Gastroesophageal sphincter (tissue), 3 donors: Measurements from ENCODE around the gene RBM33.

Experiments used
- POLR2AphosphoS5 ChIP-seq: sonication (generic); formaldehyde crosslinking; IDR thresholded peaks from one replicate; pipeline ENCODE4 v1.6.1; 2017; ENCODE audit warnings: antibody characterized with exemption
- TF ChIP-seq, protein P1 (sequence below), 4 experiments: fragments of 200-600 bp in 2 of 4; fragments of 450-650 bp in 2 of 4; sonication (generic) in 1 of 4; IDR thresholded peaks; one replicate each; pipeline ENCODE4 v1.5.1; 2017 to 2019; ENCODE audit warnings: antibody characterized with exemption in 4 of 4, mild to moderate bottlenecking in 2 of 4, moderate library complexity in 2 of 4

DNA sequence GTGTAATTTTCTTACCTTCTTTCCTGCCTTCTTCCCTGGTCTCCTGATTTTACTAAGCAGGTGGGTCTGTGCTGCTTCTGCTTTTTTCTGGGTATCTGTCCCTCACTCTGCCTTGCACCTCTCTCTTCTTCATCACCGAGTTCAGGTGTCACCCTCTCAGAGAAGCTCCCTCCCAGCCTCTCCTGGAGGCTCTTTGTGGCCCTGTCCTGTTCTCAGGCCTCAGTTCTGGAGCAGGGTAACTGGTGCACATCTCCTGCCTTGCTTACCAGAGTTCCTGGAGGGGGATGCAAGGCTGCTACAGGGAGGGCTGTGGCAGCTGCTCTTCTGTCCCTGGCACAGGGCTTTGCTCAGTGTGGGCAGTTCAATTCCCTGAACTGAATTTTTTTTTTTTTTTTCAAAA is 66.1 kb downstream of the RBM33 start:
- TF ChIP-seq, protein P1, sequence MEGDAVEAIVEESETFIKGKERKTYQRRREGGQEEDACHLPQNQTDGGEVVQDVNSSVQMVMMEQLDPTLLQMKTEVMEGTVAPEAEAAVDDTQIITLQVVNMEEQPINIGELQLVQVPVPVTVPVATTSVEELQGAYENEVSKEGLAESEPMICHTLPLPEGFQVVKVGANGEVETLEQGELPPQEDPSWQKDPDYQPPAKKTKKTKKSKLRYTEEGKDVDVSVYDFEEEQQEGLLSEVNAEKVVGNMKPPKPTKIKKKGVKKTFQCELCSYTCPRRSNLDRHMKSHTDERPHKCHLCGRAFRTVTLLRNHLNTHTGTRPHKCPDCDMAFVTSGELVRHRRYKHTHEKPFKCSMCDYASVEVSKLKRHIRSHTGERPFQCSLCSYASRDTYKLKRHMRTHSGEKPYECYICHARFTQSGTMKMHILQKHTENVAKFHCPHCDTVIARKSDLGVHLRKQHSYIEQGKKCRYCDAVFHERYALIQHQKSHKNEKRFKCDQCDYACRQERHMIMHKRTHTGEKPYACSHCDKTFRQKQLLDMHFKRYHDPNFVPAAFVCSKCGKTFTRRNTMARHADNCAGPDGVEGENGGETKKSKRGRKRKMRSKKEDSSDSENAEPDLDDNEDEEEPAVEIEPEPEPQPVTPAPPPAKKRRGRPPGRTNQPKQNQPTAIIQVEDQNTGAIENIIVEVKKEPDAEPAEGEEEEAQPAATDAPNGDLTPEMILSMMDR (IDR thresholded peaks at IDR 0.05) = no peak
- TF ChIP-seq POLR2AphosphoS5 = no peak
